Measurements from ENCODE around the gene TRERF1. TPM values are rescaled to one million over a fixed set of nuclear protein-coding genes. Genes with fewer than 3 reads are reported as not detected.

Gene TRERF1
- total RNA-seq, 4 donors from 2014 or later: 6.9 to 12.1 (median 8.8) TPM

DNA sequence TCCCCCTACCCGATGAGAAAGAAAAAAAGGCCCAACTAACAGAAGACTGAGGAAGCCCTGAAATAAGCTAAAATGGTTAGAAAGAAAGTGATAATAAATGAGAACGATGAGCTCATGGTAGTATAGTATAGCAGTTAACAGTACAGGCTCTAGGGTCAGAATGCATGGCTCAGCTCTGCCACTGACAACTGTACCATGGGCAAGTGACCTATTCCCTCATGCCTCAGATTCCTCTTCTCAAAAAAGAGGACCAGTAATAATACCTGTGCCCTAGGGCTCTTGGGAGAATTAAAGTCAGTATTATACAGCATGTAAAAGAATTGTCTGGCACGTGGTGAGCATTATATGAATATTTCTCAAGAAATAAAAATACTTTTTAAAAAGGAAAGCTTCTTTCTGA is 19.8 kb downstream of the TRERF1 start:
- TF ChIP-seq POLR2A (IDR thresholded peaks at IDR 0.05): no peak
- DNase-seq (ENCODE audit: low spot score in 2 of 2): no peak
- H3K4me3 ChIP-seq (ENCODE audit: low read depth, poor library complexity, severe bottlenecking): no peak overlapping the region
- intact Hi-C loops (cut with DNase I; ENCODE audit: low total_unique reads): no loop called here
- 90 to 92% methylated on average over 3 of the region's 3 CpGs for WGBS, 2 donors

- WGBS, 2 donors: 91 to 94% methylated on average over 3 of the region's 3 CpGs
- no peak overlapping the region for H3K4me3 ChIP-seq (ENCODE audit: low read depth, poor library complexity, severe bottlenecking)
- intact Hi-C loops (cut with DNase I; ENCODE audit: low total_unique reads): no loop called here
- TF ChIP-seq, protein P1, sequence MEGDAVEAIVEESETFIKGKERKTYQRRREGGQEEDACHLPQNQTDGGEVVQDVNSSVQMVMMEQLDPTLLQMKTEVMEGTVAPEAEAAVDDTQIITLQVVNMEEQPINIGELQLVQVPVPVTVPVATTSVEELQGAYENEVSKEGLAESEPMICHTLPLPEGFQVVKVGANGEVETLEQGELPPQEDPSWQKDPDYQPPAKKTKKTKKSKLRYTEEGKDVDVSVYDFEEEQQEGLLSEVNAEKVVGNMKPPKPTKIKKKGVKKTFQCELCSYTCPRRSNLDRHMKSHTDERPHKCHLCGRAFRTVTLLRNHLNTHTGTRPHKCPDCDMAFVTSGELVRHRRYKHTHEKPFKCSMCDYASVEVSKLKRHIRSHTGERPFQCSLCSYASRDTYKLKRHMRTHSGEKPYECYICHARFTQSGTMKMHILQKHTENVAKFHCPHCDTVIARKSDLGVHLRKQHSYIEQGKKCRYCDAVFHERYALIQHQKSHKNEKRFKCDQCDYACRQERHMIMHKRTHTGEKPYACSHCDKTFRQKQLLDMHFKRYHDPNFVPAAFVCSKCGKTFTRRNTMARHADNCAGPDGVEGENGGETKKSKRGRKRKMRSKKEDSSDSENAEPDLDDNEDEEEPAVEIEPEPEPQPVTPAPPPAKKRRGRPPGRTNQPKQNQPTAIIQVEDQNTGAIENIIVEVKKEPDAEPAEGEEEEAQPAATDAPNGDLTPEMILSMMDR (IDR thresholded peaks at IDR 0.05): no peak
- no peak for TF ChIP-seq POLR2A (IDR thresholded peaks at IDR 0.05)
- no peak for DNase-seq (ENCODE audit: low spot score in 2 of 2)
Measured at GRCh38 chr6:42431356-42431755, 20.4 kb downstream of the TRERF1 start.

GRCh38 chr6:42429836-42430235 is 21.9 kb downstream of the TRERF1 start:
- intact Hi-C loops (cut with DNase I; ENCODE audit: low total_unique reads): no loop called here
- WGBS, 2 donors: 72 to 80% methylated on average over 7 of the region's 7 CpGs
- TF ChIP-seq POLR2A (IDR thresholded peaks at IDR 0.05): no peak
- TF ChIP-seq, protein P1 (IDR thresholded peaks at IDR 0.05): no peak
- H3K4me3 ChIP-seq (ENCODE audit: low read depth, poor library complexity, severe bottlenecking): no peak overlapping the region
- DNase-seq (ENCODE audit: low spot score in 2 of 2): no peak

DNA sequence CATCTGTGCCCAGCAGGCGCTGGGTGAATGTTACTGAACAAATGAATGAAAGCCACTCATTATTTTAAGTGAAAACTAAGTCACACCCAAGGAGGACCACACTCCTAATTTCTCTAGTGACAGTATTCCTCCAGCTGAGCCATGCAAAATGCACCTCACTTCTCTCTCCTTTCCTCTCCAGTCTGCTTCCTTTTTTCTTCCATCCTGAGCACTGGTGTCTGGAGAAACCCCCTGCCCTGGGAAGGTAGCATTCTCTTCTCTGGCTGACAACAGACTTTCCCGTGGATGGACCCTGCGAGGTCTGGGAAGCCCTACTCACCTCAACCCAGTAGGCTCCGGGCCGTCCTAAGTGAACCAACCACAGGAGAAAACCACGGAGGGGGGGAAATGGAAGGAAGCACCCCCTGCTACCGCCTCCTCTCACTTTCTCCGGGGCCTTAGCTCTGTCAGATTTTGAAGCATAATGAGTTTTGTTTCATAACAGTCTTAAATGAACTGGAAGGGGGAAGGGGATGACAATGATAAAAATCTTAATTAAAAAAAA is 22.6 kb downstream of the TRERF1 start:
- WGBS, 2 donors: 66 to 68% methylated on average over 8 of the region's 8 CpGs
- intact Hi-C loops (cut with DNase I; ENCODE audit: low total_unique reads): no loop called here
- no peak overlapping the region for H3K4me3 ChIP-seq (ENCODE audit: low read depth, poor library complexity, severe bottlenecking)
- no peak for DNase-seq (ENCODE audit: low spot score in 2 of 2)
- TF ChIP-seq, protein P1 (IDR thresholded peaks at IDR 0.05): no peak
- TF ChIP-seq POLR2A (IDR thresholded peaks at IDR 0.05): no peak

DNA sequence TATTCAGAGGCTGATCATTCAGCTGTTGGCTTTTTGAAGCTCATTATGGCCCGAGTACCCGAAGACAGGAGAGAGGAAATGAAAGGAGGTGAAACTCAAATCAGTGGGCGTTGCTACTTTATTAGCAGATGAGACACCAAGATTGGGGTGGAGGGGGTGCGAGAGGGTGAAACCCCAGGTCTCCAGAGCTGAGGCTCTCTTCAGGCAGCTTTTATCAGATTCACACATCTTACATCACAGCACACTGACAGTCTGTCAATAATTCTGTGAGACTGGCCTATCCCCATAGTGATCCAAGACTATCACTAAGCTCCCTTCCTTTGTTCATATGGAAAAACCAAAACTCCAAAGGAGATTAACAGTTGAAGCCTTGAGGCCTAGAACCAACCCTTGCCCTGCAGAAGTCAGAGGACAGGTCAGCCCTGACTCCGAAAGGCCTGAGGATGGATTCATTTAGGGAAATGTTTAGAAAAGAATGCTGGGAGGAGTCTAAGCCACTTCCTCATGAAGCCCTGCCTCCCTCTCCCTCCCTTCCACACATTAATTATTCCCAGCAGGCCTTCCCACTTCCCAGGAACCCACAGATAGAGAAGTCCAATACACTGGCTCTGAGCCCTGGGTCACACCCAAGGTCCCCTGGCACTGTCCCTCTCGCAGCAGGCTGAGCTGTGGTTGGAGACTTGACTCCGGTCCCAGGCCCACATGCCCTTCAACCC is 23.2 kb downstream of the TRERF1 start:
- no peak for TF ChIP-seq POLR2A (IDR thresholded peaks at IDR 0.05)
- DNase-seq (ENCODE audit: low spot score in 2 of 2): no peak
- H3K4me3 ChIP-seq (ENCODE audit: low read depth, poor library complexity, severe bottlenecking): no peak overlapping the region
- WGBS, 2 donors: 31 to 41% methylated on average over 7 of the region's 7 CpGs
- intact Hi-C loops (cut with DNase I; ENCODE audit: low total_unique reads): no loop called here

DNA sequence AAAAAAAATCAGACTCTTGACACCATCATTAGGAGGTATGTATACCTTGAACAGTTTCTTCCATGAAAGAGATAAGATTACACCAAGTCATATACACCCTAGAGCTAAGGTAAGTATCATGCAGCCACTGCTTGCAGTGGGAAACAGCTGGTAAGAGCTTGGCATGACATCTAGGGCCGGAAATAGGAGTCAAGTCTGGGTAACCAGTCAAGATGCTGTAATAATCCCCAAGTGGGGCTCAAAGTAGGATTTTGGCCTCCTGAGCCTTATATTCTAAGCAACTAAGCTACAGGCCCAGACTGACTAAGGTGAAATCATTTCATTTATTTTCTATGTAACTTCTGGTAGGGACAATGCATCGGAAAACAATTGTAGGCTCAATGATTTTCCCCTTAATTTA is 23.9 kb downstream of the TRERF1 start:
- 66 to 73% methylated on average over 2 of the region's 2 CpGs for WGBS, 2 donors
- DNase-seq (ENCODE audit: low spot score in 2 of 2): no peak
- intact Hi-C loops (cut with DNase I; ENCODE audit: low total_unique reads): no loop called here
- no peak overlapping the region for H3K4me3 ChIP-seq (ENCODE audit: low read depth, poor library complexity, severe bottlenecking)
- TF ChIP-seq, protein P1 (IDR thresholded peaks at IDR 0.05): no peak
- no peak for TF ChIP-seq POLR2A (IDR thresholded peaks at IDR 0.05)

DNA sequence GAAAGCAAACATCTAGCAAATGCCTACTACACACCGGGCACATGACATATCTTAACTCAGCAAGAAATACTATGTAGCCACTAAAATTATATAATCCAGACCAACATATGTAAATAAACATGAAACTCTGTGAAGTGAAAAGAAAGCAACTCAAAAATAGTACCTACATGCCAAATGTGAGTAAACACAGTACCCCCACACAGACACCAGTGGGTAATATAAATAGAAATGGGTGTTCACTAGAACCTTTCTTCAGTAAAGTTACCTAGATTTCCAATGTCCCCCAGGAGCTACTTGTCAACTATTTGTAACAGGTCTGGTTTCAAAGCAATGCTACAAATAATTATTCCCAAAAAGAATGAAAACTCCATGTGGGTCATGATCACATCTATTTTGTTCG is 25.5 kb downstream of the TRERF1 start:
- WGBS, 2 donors: 89 to 97% methylated on average over 2 of the region's 2 CpGs
- no peak for DNase-seq (ENCODE audit: low spot score in 2 of 2)
- H3K4me3 ChIP-seq (ENCODE audit: low read depth, poor library complexity, severe bottlenecking): no peak overlapping the region
- TF ChIP-seq, protein P1 (IDR thresholded peaks at IDR 0.05): no peak
- no peak for TF ChIP-seq POLR2A (IDR thresholded peaks at IDR 0.05)
- intact Hi-C loops (cut with DNase I; ENCODE audit: low total_unique reads): no loop called here

Measured in lower leg skin (tissue), 4 donors.